Heart left ventricle (tissue), 13 donors: Measurements from ENCODE around the gene GBP1.

ENCODE experiments used
- CTCF ChIP-seq, 12 donors: fragments of 200-600 bp; sonication (generic) in 4 of 12; IDR thresholded peaks; one replicate each; pipeline versions ENCODE4 v1.5.0 to v1.8.0; 2018 to 2022; ENCODE audit warnings: antibody characterized with exemption in 12 of 12, mild to moderate bottlenecking in 5 of 12
- POLR2A ChIP-seq, 2 donors: fragments of 450-650 bp; IDR thresholded peaks; one replicate each; pipeline ENCODE4 v1.6.1; 2017; ENCODE audit warnings: antibody characterized with exemption in 2 of 2, mild to moderate bottlenecking in 2 of 2, moderate library complexity in 2 of 2
- donor health status: ischemic (EF 13 %, LVEDD 7.1; RV severe dilation, severe dysfunction).
- donor health status: DM: no; HTN: yes; CAD: no.
- donor health status: DM: no; HTN: no; CAD: no.
- donor health status: ischemic (EF 25% LVEDD 6.9; RV normal size, moderate dysfunction).
- donor health status: ischemic (EF 25% LVEDD 5.7; RV mildly dilated, moderate dysfunction).
- donor health status: ischemic (EF 35%, LVEDD 5.7; RV mildly dilated, moderate dysfunction).
- donor health status: nonischemic (EF 11% LVEDD 7.7; RV severe dilation, severe dysfunction).
- donor health status: DM: yes; HTN: yes; CAD: no.
- donor health status: PGD.
- donor health status: ischemic (EF 29% LVEDD 5.4; RV normal size, mild dysfunction).
- donor health status: nonischemic (EF 23%, LVEDD 6.1; RV moderate dilation, normal function).

- TF ChIP-seq CTCF (IDR thresholded peaks at IDR 0.05) = no peak
- TF ChIP-seq POLR2A (IDR thresholded peaks at IDR 0.05) = no peak
Measured at GRCh38 chr1:89047734-89048133, 17.3 kb downstream of the GBP1 start.
